H1 (cell line): ENCODE data around the gene BCL2L12.

Experiments
- CHD2 ChIP-seq: IDR thresholded peaks from 2 replicates; pipeline ENCODE4 v1.6.1; 2012; ENCODE audit warnings: low read length, improper control_type of control experiment
- POLR2A ChIP-seq, 2 experiments: IDR thresholded peaks; 1 replicate in 1 of 2; 2 replicates in 1 of 2; pipeline ENCODE4 v1.6.1; 2011; ENCODE audit warnings: low read depth in 2 of 2, low read length in 2 of 2, mild to moderate bottlenecking in 2 of 2; ENCODE audit errors: control extremely low read depth in 1 of 2
- TF ChIP-seq, protein P1 (sequence below), 3 experiments: IDR thresholded peaks; 1 replicate in 2 of 3; 2 replicates in 1 of 3; pipeline versions ENCODE4 v1.5.1 to v1.6.1; 2011; ENCODE audit warnings: low read length in 3 of 3, mild to moderate bottlenecking in 3 of 3, inconsistent platforms in 2 of 3, low read depth in 1 of 3, moderate library complexity in 1 of 3; ENCODE audit not compliant: insufficient read depth in 1 of 3; ENCODE audit errors: control extremely low read depth in 1 of 3

DNA sequence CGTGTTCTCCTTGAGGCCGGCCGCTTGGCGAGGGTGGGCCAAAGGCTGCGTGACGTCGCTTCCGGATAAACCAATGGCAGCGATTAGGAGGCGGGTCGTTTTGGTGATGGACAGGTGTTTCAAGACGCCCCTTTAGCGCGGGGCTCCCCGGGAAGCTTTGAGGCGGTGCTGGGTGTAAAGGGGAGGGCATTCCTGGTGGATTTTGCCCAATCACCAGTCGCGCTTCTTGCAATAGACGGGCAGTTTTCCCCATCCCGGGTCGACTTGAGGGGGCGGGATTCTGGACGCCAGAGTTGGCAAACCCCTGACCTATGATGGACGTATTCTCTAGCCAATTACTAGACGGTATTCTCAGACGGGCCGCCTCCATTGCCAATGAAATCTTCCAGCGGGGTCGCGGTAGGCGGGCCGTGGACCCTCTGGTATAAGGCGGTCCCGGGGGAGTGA lies 11.1 kb downstream of the BCL2L12 start:
- TF ChIP-seq POLR2A (IDR thresholded peaks at IDR 0.05; ENCODE audit: control extremely low read depth in 1 of 2, low read depth in 2 of 2, low read length in 2 of 2) (no peak), CHD2 (peak; percentile 93)
- TF ChIP-seq, protein P1, sequence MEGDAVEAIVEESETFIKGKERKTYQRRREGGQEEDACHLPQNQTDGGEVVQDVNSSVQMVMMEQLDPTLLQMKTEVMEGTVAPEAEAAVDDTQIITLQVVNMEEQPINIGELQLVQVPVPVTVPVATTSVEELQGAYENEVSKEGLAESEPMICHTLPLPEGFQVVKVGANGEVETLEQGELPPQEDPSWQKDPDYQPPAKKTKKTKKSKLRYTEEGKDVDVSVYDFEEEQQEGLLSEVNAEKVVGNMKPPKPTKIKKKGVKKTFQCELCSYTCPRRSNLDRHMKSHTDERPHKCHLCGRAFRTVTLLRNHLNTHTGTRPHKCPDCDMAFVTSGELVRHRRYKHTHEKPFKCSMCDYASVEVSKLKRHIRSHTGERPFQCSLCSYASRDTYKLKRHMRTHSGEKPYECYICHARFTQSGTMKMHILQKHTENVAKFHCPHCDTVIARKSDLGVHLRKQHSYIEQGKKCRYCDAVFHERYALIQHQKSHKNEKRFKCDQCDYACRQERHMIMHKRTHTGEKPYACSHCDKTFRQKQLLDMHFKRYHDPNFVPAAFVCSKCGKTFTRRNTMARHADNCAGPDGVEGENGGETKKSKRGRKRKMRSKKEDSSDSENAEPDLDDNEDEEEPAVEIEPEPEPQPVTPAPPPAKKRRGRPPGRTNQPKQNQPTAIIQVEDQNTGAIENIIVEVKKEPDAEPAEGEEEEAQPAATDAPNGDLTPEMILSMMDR (IDR thresholded peaks at IDR 0.05; ENCODE audit: control extremely low read depth in 1 of 3, insufficient read depth in 1 of 3, low read depth in 1 of 3, low read length in 3 of 3), result no peak
